Fibroblast of peridontal ligament (primary cell): ENCODE data around the gene DHFR.

ENCODE experiments used
- DNase-seq: peaks from one replicate; pipeline ENCODE4 v3.0.0-alpha.2; 2010; ENCODE audit errors: extremely low read depth

DHFR gene

GRCh38 chr5:80655231-80655774 lies 520 bp upstream of the DHFR start:
- no peak for DNase-seq

GRCh38 chr5:80654054-80654390 lies 761 bp downstream of the DHFR start:
- DNase-seq: no peak

GRCh38 chr5:80653502-80653901 lies 1.3 kb downstream of the DHFR start:
- no peak for DNase-seq

GRCh38 chr5:80646926-80647325 lies 7.9 kb downstream of the DHFR start:
- no peak for DNase-seq

- no peak for DNase-seq
Measured at GRCh38 chr5:80644900-80645299, 9.9 kb downstream of the DHFR start.

GRCh38 chr5:80641353-80641752 lies 13.4 kb downstream of the DHFR start:
- DNase-seq: no peak

- DNase-seq: no peak
Measured at GRCh38 chr5:80634193-80634592, 20.6 kb downstream of the DHFR start.

GRCh38 chr5:80632700-80633099 lies 22.1 kb downstream of the DHFR start:
- no peak for DNase-seq

GRCh38 chr5:80631278-80632259 lies 23.2 kb downstream of the DHFR start:
- no peak for DNase-seq

- no peak for DNase-seq
Measured at GRCh38 chr5:80629281-80629680, 25.5 kb downstream of the DHFR start.

- no peak for DNase-seq
Measured at GRCh38 chr5:80625230-80625629, 29.6 kb downstream of the DHFR start.

GRCh38 chr5:80623999-80624398 lies 30.8 kb downstream of the DHFR start:
- no peak for DNase-seq

- no peak for DNase-seq
Measured at GRCh38 chr5:80622756-80623155, 32.0 kb downstream of the DHFR start.

GRCh38 chr5:80620211-80620610 lies 34.6 kb downstream of the DHFR start:
- peak; percentile 54 for DNase-seq

GRCh38 chr5:80619086-80619485 lies 35.7 kb downstream of the DHFR start:
- no peak for DNase-seq

- no peak for DNase-seq
Measured at GRCh38 chr5:80618438-80618837, 36.3 kb downstream of the DHFR start.

- DNase-seq: no peak
Measured at GRCh38 chr5:80615266-80615914, 39.4 kb downstream of the DHFR start.

GRCh38 chr5:80609692-80610091 lies 45.1 kb downstream of the DHFR start:
- no peak for DNase-seq

- DNase-seq: no peak
Measured at GRCh38 chr5:80608731-80609130, 46.1 kb downstream of the DHFR start.

GRCh38 chr5:80607832-80608231 lies 47.0 kb downstream of the DHFR start:
- DNase-seq: no peak

- no peak for DNase-seq
Measured at GRCh38 chr5:80607343-80607742, 47.4 kb downstream of the DHFR start.

- no peak for DNase-seq
Measured at GRCh38 chr5:80600943-80601693, 53.7 kb downstream of the DHFR start.
